Measurements from ENCODE around the gene MAN1A1.

GRCh38 chr6:119270545-119270944, 79.0 kb downstream of the MAN1A1 start:
- TF ChIP-seq CTCF (IDR thresholded peaks at IDR 0.05): no peak
- TF ChIP-seq EP300 (IDR thresholded peaks at IDR 0.05): no peak
- TF ChIP-seq POLR2A (IDR thresholded peaks at IDR 0.05): no peak
- no peak for TF ChIP-seq POLR2AphosphoS5 (IDR thresholded peaks at IDR 0.05)

All from suprapubic skin (tissue), 4 donors.